Activated T-helper 1 cell treated with anti-CD3 and anti-CD28 coated beads, Interleukin-2, amount 50 U/mL, for 16 hours (primary cell): ENCODE data around the gene NCAM2.

Experiments
- DNase-seq, 2 donors: peaks; one replicate each; pipeline ENCODE4 v3.0.0-alpha.2; 2020; ENCODE audit warnings: low read depth in 1 of 2, low spot score in 1 of 2

The NCAM2 gene

DNA sequence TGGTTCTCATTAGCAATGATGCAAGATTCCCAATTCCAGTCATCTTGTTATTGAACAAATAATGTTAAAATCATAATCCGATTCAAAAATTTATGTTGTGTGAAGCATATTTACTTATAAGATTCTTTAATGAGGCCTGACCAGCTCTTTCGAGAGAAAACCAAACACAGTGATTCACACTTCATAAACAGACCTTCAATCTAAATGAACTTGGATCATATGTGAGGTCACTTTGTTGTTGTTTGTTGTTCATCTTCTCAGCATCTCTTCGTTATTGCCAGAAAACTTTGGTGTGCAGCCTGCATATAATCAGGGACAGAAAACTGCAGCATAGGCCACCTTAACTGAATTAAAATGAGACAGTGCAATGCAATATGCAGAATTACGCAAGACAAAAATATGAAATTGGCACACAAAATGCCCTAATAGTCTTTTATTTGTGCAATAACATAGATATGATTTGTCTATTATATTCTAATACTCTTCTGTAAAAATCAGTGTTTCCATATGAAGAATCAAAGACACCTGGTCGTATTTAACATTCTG, 30.1 kb downstream of the NCAM2 start:
- no peak for DNase-seq

DNA sequence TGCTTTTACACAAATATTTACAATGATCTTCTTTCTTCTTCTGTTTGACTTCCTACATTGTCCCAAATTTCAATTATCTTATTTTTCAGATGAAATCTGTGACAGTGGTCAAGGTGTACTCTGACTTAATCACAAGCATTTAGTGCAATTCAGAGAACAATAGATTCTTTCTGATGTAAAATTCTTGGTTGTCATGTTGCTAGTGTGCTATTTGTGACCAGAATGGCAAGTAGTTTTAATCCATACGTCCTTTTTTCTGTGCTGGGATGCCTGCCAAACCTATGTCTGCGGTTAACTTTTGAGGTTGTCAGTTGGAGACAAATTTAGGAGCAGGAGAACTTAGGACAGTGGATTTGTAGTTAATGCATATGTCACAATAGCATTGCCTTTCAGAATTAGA, 31.0 kb downstream of the NCAM2 start:
- DNase-seq = no peak

GRCh38 chr21:21030311-21030710, 32.1 kb downstream of the NCAM2 start:
- DNase-seq = no peak

- DNase-seq = no peak
These were observed 35.8 kb downstream of the NCAM2 start for GRCh38 chr21:21034036-21034435.

DNA sequence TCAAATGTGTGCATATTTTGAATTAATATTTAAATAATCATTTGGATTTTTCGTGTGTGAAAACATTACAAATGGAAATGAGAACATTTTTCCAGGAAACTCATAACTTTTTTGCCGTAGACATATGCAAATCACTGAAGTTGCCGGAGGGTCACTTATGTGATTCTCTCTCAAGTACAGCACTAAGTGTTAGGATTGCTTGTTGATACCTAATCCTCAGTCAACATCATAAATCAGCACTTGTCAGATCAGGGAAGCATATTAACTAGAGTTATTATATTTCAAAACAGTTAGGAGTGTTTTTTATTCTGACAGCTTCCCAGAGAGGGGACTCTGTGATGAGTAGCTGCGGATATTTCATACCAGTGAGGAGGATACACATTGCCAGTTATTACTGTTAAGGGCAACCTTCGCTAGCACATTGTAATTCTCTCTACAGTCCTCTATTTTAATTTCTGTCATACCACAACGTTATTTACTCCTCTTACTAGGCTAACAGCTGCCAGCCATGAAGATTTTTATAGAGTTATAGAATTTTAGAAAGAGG, 41.5 kb downstream of the NCAM2 start:
- DNase-seq = no peak

GRCh38 chr21:21045518-21045917, 47.3 kb downstream of the NCAM2 start:
- DNase-seq = no peak

DNA sequence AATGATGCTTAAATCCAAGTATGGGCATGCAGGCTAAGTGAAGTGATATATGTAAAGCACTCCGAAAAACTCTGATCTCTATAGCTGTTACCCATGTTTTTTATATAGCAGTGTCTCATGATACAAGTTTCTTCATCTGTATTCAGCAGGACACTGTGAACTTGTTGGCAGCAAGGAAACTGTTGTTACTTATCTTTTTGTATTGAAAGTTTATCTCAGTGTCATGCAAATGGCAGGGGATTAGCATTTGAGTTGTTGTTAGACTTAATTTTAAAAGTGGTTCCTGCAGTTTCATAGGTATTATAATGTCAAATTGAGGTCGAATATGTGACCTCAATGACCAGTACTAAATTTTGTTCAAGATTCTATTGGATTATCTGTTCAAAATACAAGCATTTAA, 47.9 kb downstream of the NCAM2 start:
- DNase-seq = no peak

DNA sequence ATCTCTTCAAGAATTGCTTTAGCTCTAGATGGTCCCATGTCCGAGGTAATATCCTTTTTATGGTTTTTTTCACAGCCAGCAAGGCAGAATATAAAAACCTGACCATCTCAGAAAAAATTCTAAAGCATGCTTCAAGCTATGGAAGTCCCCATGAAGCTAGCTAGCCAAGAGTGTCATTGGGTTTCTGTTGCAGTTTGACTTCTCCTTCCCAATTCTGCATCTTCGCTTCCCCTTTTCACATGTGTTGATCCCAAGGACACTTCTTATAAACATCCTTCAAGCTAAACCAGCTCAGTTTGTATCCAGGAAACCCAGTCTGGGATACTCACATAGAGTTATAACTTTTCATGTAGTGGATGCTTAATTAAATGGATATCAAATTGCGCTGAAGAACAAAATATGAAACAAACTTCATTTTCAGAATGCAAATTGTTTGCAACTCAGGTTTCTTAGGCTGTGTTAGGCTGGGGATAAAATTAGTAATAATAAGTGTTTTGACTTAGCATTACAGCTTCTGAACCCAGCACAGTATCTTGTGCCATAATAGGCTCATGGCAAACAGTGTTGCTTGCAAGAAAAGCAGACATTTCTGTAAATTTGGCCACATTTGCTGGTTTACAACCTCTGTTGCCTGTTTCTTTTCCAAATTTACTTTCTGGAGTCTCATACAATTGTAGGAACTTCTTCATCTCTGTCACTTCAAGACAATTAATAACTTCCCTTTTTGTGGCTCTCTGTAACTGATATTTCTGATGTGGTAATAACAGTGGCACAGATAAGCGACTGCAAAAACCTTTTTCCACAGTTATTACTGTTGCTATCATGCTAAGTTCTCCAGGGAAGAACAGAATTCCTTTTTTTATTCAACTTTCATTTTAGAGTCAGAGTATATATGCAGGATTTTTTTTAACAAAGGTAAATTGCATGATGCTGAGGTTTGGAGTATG, 53.2 kb downstream of the NCAM2 start:
- no peak for DNase-seq

- DNase-seq = no peak
These were observed 54.5 kb downstream of the NCAM2 start for GRCh38 chr21:21052672-21053071.

DNA sequence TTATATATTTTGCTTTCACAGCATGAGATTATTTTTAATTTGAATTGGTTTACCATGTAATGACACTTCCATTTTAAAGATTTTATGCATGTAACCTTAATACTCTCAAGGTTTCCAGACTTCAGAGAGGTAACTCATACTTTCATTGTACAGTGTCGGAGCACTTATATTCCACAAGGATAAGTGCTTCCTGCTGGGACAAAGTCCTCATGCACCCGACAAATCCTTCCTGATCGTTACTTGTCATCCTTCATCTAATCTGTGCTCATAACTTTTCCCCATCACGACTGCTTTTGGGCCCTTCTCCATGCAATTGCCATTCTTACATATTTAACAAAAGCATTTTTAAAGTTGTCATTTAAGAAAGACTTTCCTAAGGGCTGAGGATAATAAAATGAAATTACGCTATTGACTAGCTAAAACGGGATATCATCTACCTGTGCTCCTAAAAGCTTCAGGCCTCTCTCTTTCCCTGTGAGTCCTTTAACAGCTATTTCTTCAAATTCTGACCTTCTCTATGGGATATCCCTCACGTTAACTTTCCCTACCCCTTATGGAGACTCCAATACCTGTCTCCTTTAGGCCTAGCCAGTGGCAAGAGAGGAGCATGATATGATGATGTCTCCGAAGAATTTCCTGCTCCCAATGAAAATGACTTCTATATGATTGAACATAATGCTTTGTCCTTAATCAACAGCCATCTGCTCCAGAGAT, 59.3 kb downstream of the NCAM2 start:
- no peak for DNase-seq

- no peak for DNase-seq
These were observed 65.6 kb downstream of the NCAM2 start for GRCh38 chr21:21063828-21064227.

- no peak for DNase-seq
These were observed 66.1 kb downstream of the NCAM2 start for GRCh38 chr21:21064353-21064752.

DNA sequence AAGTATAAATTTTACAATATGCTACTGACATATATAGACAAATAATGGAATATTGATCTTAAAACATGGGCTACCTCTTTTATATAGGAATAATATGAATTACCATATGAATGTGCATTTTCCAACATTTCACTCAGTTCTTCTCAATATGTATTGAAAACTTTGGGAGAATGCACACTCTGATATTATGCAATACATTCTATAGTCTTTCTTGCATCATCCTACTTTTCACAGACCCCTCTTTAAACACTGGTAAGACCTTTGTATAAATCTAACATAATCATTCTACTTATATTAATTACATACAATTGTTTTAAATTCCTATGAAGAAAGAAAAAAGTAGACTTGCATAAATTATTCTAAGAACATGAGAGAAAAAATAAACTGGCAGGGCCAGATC, 69.2 kb downstream of the NCAM2 start:
- no peak for DNase-seq

GRCh38 chr21:21074305-21074704, 76.1 kb downstream of the NCAM2 start:
- no peak for DNase-seq

DNA sequence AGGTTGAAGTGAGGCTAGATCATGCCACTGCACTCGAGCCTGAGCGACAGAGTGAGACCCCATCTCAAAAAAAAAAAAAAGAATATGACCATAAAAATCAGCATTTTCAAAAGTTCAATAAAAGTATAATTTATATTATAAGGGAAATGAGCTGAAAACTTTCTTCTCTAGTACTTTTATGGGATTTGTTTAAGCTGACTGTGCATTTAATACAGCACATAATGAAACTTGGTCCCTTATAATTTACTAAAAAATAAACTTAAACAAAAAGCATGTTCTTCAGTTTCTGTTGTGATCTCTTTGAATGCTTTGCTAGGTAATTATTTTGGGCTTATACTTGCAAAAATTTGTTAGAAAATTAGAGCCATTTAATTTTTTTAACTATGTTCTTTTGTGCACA, 77.8 kb downstream of the NCAM2 start:
- DNase-seq = no peak

DNA sequence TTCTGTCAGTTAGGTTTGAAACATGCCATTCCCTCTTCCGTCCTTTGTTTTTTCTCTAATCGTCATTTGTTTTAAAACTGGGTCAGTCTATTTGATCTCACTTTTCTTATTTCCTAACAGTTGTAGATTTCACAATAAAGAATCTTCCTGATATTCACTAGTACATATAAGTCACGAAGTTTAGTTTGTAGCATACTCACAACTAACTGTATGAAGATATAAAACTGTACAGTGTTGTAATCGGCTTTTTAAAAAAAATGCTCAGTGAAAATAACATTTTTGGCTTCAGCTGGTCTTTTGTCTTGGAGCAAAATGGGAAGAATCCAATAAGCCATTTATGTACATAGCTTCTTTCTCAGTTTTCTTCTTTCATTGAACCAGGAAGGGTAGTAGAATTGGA, 78.3 kb downstream of the NCAM2 start:
- DNase-seq = no peak

DNA sequence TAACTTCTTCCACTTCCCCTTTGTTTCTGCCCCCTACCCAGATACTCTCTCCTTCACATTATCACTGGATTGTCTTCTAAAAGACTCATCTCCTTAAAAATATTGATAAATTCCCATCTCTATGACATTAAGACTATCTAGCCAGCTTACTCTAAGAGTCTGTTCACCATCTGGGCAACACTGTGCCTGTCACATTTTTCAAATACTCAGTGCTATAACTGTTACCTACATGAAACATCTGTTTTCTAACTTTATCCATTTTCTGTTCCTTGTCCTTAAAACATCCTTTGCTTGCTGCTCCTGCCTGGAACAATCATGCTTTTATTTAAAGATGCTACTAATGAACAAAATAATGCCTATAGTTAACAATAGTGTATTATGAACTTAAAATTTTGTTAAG, 81.4 kb downstream of the NCAM2 start:
- DNase-seq = no peak

DNA sequence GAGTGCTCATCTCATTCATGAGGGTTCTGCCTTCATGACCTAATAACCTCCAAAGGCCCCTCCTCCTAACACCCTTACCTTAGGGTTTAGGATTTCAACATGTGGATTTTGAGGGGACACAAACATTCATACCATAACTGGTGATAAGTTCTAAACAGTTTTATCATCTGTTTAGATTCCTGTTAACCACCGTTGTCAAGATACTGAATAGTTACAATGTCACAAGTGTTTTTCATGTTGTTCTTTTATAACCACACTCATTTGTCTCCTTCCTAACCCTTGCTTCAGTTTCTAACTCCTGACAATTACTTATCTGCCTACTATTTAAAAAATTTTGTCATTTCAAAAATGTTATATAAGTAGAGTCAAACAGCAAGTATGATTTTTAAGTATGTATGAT, 86.0 kb downstream of the NCAM2 start:
- DNase-seq = no peak

- no peak for DNase-seq
These were observed 87.0 kb downstream of the NCAM2 start for GRCh38 chr21:21085206-21085605.

DNA sequence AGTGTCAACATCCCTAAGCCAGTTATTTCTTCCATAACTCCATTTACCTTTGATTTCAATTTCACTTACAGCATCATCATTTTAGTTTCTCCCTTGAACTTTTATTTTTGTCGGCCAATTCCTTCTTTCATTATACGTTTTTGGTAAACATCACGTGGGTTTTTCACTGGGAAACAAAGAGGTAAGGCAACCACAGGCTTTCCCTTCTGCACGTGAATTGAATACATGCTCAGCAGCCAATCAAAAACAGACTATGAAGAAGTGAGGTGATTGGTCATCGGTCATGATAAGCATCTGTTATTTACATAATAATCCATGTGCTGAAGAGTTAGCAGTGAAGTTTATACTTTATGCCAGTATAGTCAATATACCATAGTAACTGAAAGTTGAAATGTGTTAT, 98.7 kb downstream of the NCAM2 start:
- no peak for DNase-seq

DNA sequence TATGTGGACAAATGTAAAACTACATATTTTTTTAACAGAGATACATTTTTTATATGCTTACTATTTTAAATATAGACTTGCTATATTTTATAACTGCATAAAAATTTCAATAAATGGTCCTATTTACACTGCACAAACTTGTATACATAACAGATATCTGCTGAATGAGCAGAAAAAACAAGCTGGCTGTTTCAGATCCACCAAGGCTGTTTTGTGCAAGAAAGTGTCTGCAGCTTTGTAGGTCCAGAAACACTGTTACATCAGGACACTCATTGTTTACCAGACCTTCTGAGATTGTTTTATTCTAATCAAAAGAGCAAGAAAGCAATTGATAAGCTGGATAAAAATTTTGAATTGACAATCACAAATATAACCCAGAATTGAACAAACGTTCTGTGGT, 99.3 kb downstream of the NCAM2 start:
- no peak for DNase-seq

GRCh38 chr21:21101911-21102310, 103.7 kb downstream of the NCAM2 start:
- DNase-seq = no peak
